ENCODE results near the gene MZT2B. TPM values are rescaled to one million over a fixed set of nuclear protein-coding genes. Genes with fewer than 3 reads are reported as not detected.
"Not testable (repeated sequence)": the region's sequence is repeated elsewhere in the genome, so short reads cannot be mapped to it uniquely, and the experiment has no call there.

MZT2B gene
- polyA plus RNA-seq, 1 experiment = 76.7 TPM

- DNase-seq (ENCODE audit: low read depth, low spot score) = no peak
- ChIA-PET POLR2A (no interaction called here), CTCF (interaction anchor here (0.9 kb wide), 1 partner anchor 28 kb away, joined by 3 read pairs; the partner anchor contains the start of gene SMPD4)
- H3K27me3 ChIP-seq (ENCODE audit: control insufficient read depth, insufficient read depth, low read length) = no peaks in the 10 kb centered on the region
- TF ChIP-seq, protein P1, sequence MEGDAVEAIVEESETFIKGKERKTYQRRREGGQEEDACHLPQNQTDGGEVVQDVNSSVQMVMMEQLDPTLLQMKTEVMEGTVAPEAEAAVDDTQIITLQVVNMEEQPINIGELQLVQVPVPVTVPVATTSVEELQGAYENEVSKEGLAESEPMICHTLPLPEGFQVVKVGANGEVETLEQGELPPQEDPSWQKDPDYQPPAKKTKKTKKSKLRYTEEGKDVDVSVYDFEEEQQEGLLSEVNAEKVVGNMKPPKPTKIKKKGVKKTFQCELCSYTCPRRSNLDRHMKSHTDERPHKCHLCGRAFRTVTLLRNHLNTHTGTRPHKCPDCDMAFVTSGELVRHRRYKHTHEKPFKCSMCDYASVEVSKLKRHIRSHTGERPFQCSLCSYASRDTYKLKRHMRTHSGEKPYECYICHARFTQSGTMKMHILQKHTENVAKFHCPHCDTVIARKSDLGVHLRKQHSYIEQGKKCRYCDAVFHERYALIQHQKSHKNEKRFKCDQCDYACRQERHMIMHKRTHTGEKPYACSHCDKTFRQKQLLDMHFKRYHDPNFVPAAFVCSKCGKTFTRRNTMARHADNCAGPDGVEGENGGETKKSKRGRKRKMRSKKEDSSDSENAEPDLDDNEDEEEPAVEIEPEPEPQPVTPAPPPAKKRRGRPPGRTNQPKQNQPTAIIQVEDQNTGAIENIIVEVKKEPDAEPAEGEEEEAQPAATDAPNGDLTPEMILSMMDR (IDR thresholded peaks at IDR 0.05; ENCODE audit: low read depth, low read length) = no peak
- H3K27ac ChIP-seq (ENCODE audit: low read depth, low read length) = no peak overlapping the region
- H3K4me3 ChIP-seq (ENCODE audit: low read depth, low read length) = no peak overlapping the region
- no peaks in the 10 kb centered on the region for H3K9me3 ChIP-seq (ENCODE audit: control insufficient read depth, insufficient read depth, low read length)
Observed at GRCh38 chr2:130152816-130153595, 29.1 kb upstream of the MZT2B start.

- POLR2A ChIA-PET; DNase-seq (ENCODE audit: low read depth, low spot score): not testable (repeated sequence)
- CTCF ChIA-PET = interaction anchor here (0.9 kb wide), 1 partner anchor 27 kb away, joined by 3 read pairs; the partner anchor contains the start of gene SMPD4
Observed at GRCh38 chr2:130153721-130154422, 28.2 kb upstream of the MZT2B start.

GRCh38 chr2:130154423-130154770, 27.7 kb upstream of the MZT2B start:
- H3K27ac ChIP-seq (ENCODE audit: low read depth, low read length); CTCF ChIA-PET; POLR2A ChIA-PET; H3K27me3 ChIP-seq (ENCODE audit: control insufficient read depth, insufficient read depth, low read length); DNase-seq (ENCODE audit: low read depth, low spot score); H3K9me3 ChIP-seq (ENCODE audit: control insufficient read depth, insufficient read depth, low read length); H3K4me3 ChIP-seq (ENCODE audit: low read depth, low read length): not testable (repeated sequence)

More at GRCh38 chr2:130153721-130154422, 28.2 kb upstream of the MZT2B start:
- H3K27ac ChIP-seq (ENCODE audit: low read depth, low read length); H3K9me3 ChIP-seq (ENCODE audit: control insufficient read depth, insufficient read depth, low read length); H3K4me3 ChIP-seq (ENCODE audit: low read depth, low read length); H3K27me3 ChIP-seq (ENCODE audit: control insufficient read depth, insufficient read depth, low read length): not testable (repeated sequence)

- ChIA-PET CTCF (interaction anchor here (1.3 kb wide), 1 partner anchor 178 kb away, joined by 9 read pairs; no protein-coding TSS in a partner anchor), POLR2A (no interaction called here)
- no peak overlapping the region for H3K27ac ChIP-seq (ENCODE audit: low read depth, low read length)
- H3K4me3 ChIP-seq (ENCODE audit: low read depth, low read length) = no peak overlapping the region
- no peaks in the 10 kb centered on the region for H3K9me3 ChIP-seq (ENCODE audit: control insufficient read depth, insufficient read depth, low read length)
- no peaks in the 10 kb centered on the region for H3K27me3 ChIP-seq (ENCODE audit: control insufficient read depth, insufficient read depth, low read length)
- DNase-seq (ENCODE audit: low read depth, low spot score) = no peak
- TF ChIP-seq, protein P1 (IDR thresholded peaks at IDR 0.05; ENCODE audit: low read depth, low read length) = no peak
Observed at GRCh38 chr2:130154773-130155765, 27.0 kb upstream of the MZT2B start.

DNA sequence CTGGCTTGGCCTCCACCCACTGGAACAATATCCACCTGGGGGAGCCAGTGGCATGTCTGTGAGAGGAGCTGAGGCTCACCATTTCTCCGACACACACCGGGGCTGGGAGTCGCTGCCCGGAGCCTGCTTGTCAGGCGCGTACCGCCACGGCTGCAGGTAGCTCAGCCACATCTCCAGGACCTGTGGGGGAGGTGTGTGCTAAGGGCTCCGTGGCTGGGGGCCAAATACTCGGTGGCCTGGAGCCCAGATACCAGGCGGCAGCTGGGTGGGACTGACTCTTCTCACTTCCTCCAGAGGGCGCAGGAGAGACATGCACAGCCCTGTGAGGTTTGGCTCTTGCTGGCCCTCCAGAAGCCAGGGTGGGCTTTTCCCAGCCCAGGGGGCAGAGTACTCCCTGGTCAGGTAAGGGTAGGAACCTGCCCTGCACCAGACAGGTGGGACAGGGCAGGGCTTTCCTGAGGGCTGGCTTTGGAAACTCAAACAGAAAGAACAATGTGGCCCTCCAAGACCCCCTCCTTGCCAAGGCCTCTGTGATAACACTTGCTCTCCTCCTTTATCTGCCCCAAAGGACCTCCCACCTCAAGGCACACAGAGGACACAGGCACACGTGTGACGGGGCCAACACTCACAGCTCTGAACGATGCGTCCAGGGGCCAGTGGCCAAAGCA, 26.0 kb upstream of the MZT2B start:
- TF ChIP-seq, protein P1 (IDR thresholded peaks at IDR 0.05; ENCODE audit: low read depth, low read length) = peak; percentile 56
- H3K9me3 ChIP-seq (ENCODE audit: control insufficient read depth, insufficient read depth, low read length); POLR2A ChIA-PET; DNase-seq (ENCODE audit: low read depth, low spot score); H3K4me3 ChIP-seq (ENCODE audit: low read depth, low read length); H3K27me3 ChIP-seq (ENCODE audit: control insufficient read depth, insufficient read depth, low read length); H3K27ac ChIP-seq (ENCODE audit: low read depth, low read length): not testable (repeated sequence)
- CTCF ChIA-PET = interaction anchor here (1.3 kb wide), 1 partner anchor 177 kb away, joined by 9 read pairs; no protein-coding TSS in a partner anchor

Data from AG04450 (cell line).